ENCODE measurements around the gene KRT76.
"Not testable (repeated sequence)": the region's sequence is repeated elsewhere in the genome, so short reads cannot be mapped to it uniquely, and the experiment has no call there.

Gene KRT76

GRCh38 chr12:52781399-52782082, 4.4 kb upstream of the KRT76 start:
- no peak for DNase-seq (ENCODE audit: low spot score)

- DNase-seq (ENCODE audit: low spot score), result no peak
These were observed 2.8 kb upstream of the KRT76 start for GRCh38 chr12:52779914-52780313.

DNA sequence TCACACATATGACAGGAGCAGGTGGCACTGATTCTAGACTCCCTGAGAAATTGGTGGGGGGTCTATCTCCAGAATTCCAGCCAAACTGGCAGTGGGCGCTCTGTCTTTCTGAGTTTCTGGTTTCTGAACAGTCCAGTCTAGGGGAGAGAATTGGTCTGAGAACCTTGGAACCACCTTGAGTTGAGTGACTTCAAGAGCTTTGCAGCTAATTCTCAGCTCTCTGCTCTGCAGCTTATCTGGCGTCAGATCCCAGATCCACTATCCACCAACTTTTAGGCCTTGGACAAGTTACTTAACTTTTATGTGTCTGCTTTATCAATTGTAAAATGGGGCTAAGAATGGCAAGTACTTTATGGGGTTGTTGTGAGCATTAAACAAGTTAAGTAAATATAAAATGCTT, 1.7 kb upstream of the KRT76 start:
- no peak for DNase-seq (ENCODE audit: low spot score)

DNA sequence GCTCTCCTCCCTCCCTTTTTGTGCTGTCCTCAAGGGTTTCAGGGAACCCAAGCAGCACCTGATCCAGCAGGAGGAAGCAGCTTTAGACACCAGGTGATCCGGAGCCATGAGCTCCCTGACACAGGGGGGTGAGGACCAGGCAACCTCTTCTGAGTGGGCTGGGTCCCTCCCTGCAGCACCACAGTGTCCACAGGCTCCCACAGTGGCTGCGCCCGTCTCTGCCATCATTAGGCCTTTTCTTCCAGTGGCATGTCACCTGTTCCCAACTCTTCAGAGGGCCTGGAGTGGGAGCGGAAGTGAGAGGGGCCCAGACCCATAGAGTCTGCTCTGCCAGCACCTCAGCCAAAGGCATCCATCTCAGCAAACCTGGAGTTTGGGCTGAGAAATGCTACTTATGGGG, 421 bp upstream of the KRT76 start:
- DNase-seq (ENCODE audit: low spot score), result no peak

DNA sequence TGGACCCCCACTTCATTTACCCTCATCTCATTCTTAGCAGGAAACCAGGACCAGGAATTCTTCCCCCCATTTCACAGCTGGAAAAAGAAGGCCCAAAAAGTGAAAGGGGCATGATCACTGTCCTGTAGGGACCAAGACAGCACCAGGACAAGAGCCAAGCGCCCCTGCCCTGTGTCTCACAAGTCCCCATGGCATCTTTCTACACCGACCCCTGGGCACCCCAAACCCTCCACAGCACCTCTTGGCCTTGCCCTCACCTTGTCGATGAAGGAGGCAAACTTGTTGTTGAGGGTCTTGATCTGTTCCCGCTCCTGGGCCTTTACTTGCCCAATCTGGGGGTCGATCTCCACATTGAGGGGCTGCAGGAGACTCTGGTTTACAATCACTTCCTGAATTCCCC, 710 bp downstream of the KRT76 start:
- no peak for DNase-seq (ENCODE audit: low spot score)

GRCh38 chr12:52774629-52775250, 2.4 kb downstream of the KRT76 start:
- no peak for DNase-seq (ENCODE audit: low spot score)

- no peak for DNase-seq (ENCODE audit: low spot score)
These were observed 4.4 kb downstream of the KRT76 start for GRCh38 chr12:52772772-52773171.

GRCh38 chr12:52772188-52772587, 5.0 kb downstream of the KRT76 start:
- DNase-seq (ENCODE audit: low spot score), result no peak

DNA sequence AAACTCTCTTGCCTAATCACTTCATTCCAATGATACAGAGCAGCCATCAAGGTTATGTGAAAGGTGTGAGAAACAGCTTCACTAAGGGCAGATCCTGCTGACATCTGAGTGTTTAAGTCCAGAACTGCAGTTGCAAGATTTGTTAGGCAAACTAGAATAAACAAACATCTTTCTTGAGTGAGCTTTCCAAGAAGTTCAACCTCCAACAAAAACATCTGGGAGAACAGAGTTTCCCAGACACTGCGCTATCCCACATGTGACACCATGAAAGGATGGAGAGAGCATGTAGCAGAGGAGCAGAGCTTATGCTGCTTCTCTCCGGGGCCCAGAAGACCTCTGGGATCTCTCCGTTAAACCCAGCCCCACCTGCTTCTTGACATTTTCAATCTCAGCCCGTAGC, 5.6 kb downstream of the KRT76 start:
- no peak for DNase-seq (ENCODE audit: low spot score)

GRCh38 chr12:52771088-52771487, 6.1 kb downstream of the KRT76 start:
- no peak for DNase-seq (ENCODE audit: low spot score)

GRCh38 chr12:52769946-52770345, 7.2 kb downstream of the KRT76 start:
- DNase-seq (ENCODE audit: low spot score), result no peak

DNA sequence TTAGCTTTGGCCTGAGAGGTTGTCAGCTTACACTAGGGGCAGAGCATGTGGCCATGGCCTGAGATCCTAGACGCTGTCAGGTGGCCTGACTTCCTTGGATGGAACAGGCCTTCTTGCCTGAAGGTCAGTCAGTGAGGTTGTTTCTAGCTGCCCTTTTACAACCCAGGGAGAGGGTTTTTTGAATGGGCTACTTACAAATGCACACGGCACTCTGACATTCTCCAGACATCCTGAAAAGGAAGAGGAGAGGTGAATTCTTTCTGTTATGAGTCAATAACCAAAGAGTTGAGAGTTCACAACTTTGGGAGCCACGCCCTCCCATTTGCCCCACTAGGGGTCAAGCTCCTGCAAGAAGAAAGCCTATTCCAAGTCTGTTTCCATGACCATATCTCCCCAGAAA, 7.8 kb downstream of the KRT76 start:
- no peak for DNase-seq (ENCODE audit: low spot score)

- DNase-seq (ENCODE audit: low spot score), result no peak
These were observed 8.5 kb downstream of the KRT76 start for GRCh38 chr12:52768479-52769200.

DNA sequence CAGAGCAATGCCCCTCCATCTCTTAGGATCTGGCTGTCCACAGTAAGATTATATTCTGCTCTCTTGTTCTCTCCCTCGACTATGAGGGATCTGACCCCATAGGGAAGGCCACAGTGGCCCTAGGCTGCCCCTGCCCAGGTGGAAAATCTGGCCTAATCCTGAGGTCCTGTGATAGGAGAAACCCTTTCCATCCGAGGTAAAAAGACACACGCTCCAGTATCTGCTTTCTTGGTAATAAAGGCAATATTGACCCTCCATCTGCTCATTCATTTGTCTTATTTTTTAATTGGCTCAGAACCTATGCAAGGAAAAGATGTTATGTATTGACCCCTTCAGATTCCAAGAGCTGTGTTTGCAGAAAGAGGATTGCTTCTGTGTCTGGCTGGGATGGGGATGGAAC, 9.7 kb downstream of the KRT76 start:
- DNase-seq (ENCODE audit: low spot score), result no peak

GRCh38 chr12:52767020-52767379, 10.1 kb downstream of the KRT76 start:
- DNase-seq (ENCODE audit: low spot score), result no peak

- DNase-seq (ENCODE audit: low spot score), result no peak
These were observed 10.7 kb downstream of the KRT76 start for GRCh38 chr12:52766351-52767019.

GRCh38 chr12:52765702-52766101, 11.4 kb downstream of the KRT76 start:
- no peak for DNase-seq (ENCODE audit: low spot score)

- no peak for DNase-seq (ENCODE audit: low spot score)
These were observed 13.2 kb downstream of the KRT76 start for GRCh38 chr12:52763991-52764390.

DNA sequence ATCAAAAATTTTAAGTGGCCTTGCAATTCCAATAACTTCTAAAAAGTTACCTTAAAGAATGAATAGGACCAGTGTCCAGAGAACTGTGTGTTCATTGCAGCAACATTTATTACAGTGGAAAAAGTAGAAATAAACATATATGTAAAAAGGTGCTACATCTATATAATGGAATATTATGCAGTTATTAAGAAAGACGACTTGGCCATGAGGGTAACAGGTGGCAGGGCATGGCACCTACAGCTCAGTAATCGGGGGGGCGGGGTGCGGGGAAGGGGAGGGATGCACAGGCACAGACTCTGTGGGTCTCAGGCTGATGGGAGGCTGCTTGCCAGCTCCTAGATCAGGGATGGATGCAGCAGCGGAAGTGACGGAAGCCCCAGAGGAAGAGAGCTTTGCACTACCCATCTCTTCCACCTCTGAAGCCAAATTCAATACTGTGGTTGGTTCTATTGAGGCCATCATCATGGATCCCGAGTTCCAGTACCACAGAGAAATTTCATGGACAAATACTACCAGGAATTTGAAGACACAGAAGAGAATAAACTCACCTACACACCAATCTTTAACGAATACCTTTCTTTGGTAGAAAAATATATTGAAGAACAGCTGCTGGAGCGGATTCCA, 14.0 kb downstream of the KRT76 start:
- no peak for DNase-seq (ENCODE audit: low spot score)

DNA sequence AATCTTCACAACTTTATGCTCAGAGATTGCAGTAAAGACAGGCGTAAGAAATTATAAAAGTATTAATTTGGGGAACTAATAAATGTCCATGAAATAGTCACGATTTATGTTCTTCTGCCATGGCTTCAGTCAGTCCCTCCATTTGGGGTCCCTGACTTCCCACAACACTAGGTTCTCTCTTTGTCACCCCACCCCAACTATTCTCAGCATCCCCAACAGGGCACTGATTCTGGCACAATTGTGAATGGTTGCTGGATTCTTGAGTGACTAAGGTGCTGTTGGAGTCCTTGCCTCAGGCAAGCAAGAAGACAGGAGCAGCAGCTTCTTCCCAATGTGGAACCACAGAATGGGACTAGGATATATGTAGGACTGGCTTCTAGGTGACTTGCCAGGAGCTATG, 15.3 kb downstream of the KRT76 start:
- no peak for DNase-seq (ENCODE audit: low spot score)

GRCh38 chr12:52761218-52761617, 15.9 kb downstream of the KRT76 start:
- DNase-seq (ENCODE audit: low spot score), result not testable (repeated sequence)

- DNase-seq (ENCODE audit: low spot score), result no peak
These were observed 16.5 kb downstream of the KRT76 start for GRCh38 chr12:52760623-52761022.

Measured in globus pallidus (tissue), 1 donor.